ENCODE measurements around the gene ERO1B. TPM values are rescaled to one million over a fixed set of nuclear protein-coding genes. Genes with fewer than 3 reads are reported as not detected.

The ERO1B gene
- total RNA-seq, 1 donor from 2014 or later: 3.1 TPM

DNA sequence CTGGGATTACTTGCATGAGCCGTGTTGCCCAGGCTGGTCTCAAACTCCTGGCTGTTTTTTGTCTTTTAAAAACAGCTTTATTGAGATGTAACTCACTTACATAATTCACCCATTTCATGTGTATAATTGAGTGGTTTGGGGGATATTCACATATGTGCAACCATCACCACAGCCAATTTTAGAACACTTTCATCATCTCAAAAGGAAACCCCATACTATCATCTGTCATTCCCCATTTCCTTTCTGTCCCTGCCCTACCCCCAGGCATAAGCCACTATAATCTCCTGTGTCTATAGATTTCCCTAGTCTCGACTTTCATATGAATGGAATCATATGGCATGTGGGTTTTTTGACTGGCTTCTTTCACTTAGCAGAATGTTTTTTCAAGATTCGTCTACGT lies 96.1 kb downstream of the ERO1B start:
- Mint-ChIP-seq H3K4me1 (ENCODE audit: low read depth) (peaks cover 7% of the 10 kb centered on the region), H3K36me3 (ENCODE audit: low read depth) (peaks cover 41% of the 10 kb centered on the region), H3K4me3 (ENCODE audit: unreplicated experiment) (no peak overlapping the region), H3K9me3 (ENCODE audit: low read depth) (peaks cover 34% of the 10 kb centered on the region), H3K27me3 (ENCODE audit: low read depth) (no peaks in the 10 kb centered on the region), H3K27ac (ENCODE audit: unreplicated experiment) (no peak overlapping the region)
- no peak for DNase-seq (ENCODE audit: low spot score)
- TF ChIP-seq, protein P1, sequence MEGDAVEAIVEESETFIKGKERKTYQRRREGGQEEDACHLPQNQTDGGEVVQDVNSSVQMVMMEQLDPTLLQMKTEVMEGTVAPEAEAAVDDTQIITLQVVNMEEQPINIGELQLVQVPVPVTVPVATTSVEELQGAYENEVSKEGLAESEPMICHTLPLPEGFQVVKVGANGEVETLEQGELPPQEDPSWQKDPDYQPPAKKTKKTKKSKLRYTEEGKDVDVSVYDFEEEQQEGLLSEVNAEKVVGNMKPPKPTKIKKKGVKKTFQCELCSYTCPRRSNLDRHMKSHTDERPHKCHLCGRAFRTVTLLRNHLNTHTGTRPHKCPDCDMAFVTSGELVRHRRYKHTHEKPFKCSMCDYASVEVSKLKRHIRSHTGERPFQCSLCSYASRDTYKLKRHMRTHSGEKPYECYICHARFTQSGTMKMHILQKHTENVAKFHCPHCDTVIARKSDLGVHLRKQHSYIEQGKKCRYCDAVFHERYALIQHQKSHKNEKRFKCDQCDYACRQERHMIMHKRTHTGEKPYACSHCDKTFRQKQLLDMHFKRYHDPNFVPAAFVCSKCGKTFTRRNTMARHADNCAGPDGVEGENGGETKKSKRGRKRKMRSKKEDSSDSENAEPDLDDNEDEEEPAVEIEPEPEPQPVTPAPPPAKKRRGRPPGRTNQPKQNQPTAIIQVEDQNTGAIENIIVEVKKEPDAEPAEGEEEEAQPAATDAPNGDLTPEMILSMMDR (IDR thresholded peaks at IDR 0.05): no peak

- no peak overlapping the region for H3K27ac Mint-ChIP-seq (ENCODE audit: unreplicated experiment)
- no peak overlapping the region for H3K4me3 Mint-ChIP-seq (ENCODE audit: unreplicated experiment)
- no peaks in the 10 kb centered on the region for H3K27me3 Mint-ChIP-seq (ENCODE audit: low read depth)
- peaks cover 15% of the 10 kb centered on the region for H3K4me1 Mint-ChIP-seq (ENCODE audit: low read depth)
- peaks cover 8% of the 10 kb centered on the region for H3K36me3 Mint-ChIP-seq (ENCODE audit: low read depth)
- no peak for DNase-seq (ENCODE audit: low spot score)
- TF ChIP-seq, protein P1 (IDR thresholded peaks at IDR 0.05): no peak
- no peaks in the 10 kb centered on the region for H3K9me3 Mint-ChIP-seq (ENCODE audit: low read depth)
Measured at GRCh38 chr1:236181059-236181458, 100.7 kb downstream of the ERO1B start.

DNA sequence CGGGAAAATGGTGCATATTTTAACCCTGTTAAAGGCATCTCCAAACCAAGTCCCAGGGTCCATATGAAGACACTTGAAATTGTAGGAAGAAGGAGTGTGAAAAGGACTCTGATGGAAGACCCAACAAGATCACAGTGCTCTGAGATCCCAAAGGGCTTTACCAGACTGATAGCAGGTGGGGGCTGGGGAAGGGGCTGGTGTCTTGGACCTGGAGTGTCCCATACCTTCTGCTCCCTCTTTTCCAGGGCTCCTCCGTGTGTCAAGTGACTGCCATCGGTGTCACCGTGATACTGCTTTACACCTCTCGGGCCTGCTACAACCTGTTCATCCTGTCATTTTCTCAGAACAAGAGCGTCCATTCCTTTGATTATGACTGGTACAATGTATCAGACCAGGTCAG lies 102.1 kb downstream of the ERO1B start:
- Mint-ChIP-seq H3K4me1 (ENCODE audit: low read depth) (peaks cover 15% of the 10 kb centered on the region), H3K27ac (ENCODE audit: unreplicated experiment) (no peak overlapping the region), H3K4me3 (ENCODE audit: unreplicated experiment) (no peak overlapping the region), H3K9me3 (ENCODE audit: low read depth) (no peaks in the 10 kb centered on the region), H3K27me3 (ENCODE audit: low read depth) (no peaks in the 10 kb centered on the region), H3K36me3 (ENCODE audit: low read depth) (peaks cover 2% of the 10 kb centered on the region)
- DNase-seq (ENCODE audit: low spot score): no peak
- TF ChIP-seq, protein P1 (IDR thresholded peaks at IDR 0.05): no peak

GRCh38 chr1:236176337-236177336 lies 105.1 kb downstream of the ERO1B start:
- H3K9me3 Mint-ChIP-seq (ENCODE audit: low read depth): no peaks in the 10 kb centered on the region
- no peak for DNase-seq (ENCODE audit: low spot score)
- peaks cover 3% of the 10 kb centered on the region for H3K36me3 Mint-ChIP-seq (ENCODE audit: low read depth)
- peaks cover 20% of the 10 kb centered on the region for H3K4me1 Mint-ChIP-seq (ENCODE audit: low read depth)
- peak overlapping the region; percentile 58 for H3K27ac Mint-ChIP-seq (ENCODE audit: unreplicated experiment)
- TF ChIP-seq, protein P1 (IDR thresholded peaks at IDR 0.05): no peak
- no peak overlapping the region for H3K4me3 Mint-ChIP-seq (ENCODE audit: unreplicated experiment)
- H3K27me3 Mint-ChIP-seq (ENCODE audit: low read depth): no peaks in the 10 kb centered on the region

- no peak overlapping the region for H3K4me3 Mint-ChIP-seq (ENCODE audit: unreplicated experiment)
- TF ChIP-seq, protein P1 (IDR thresholded peaks at IDR 0.05): no peak
- peaks cover 15% of the 10 kb centered on the region for H3K4me1 Mint-ChIP-seq (ENCODE audit: low read depth)
- DNase-seq (ENCODE audit: low spot score): no peak
- H3K36me3 Mint-ChIP-seq (ENCODE audit: low read depth): peaks cover 3% of the 10 kb centered on the region
- peak overlapping the region; percentile 58 for H3K27ac Mint-ChIP-seq (ENCODE audit: unreplicated experiment)
- H3K9me3 Mint-ChIP-seq (ENCODE audit: low read depth): no peaks in the 10 kb centered on the region
- no peaks in the 10 kb centered on the region for H3K27me3 Mint-ChIP-seq (ENCODE audit: low read depth)
Measured at GRCh38 chr1:236175642-236176336, 106.0 kb downstream of the ERO1B start.
